OCI-LY7 (cell line): ENCODE data around the gene OTOP3. TPM values are rescaled to one million over a fixed set of nuclear protein-coding genes. Genes with fewer than 3 reads are reported as not detected.

Source experiments
- BruUV-seq: library from RNA; stranded (reverse); fragments of 400-500 nt; replicated peaks from 2 replicates; lab custom pipeline; 2021; lab: Mats Ljungman, UMichigan
- CTCF ChIA-PET: fragments of 300-600 bp; sonication (Branson Sonifier 250); formaldehyde crosslinking; loops from one replicate; lab custom pipeline; 2022; ENCODE audit warnings: antibody characterized with exemption; ENCODE audit not compliant: unreplicated experiment; lab: Charles Lee
- POLR2A ChIA-PET: fragments of 300-600 bp; sonication (Branson Sonifier 250); formaldehyde crosslinking; loops from one replicate; lab custom pipeline; 2022; ENCODE audit warnings: antibody characterized with exemption; lab: Charles Lee
- DNase-seq: peaks from one replicate; pipeline ENCODE4 v3.0.0-alpha.2; 2015; ENCODE audit warnings: low spot score
- H2AFZ ChIP-seq: fragments of 200-600 bp; sonication (generic), shearing (Covaris generic); 2 replicates; pipeline ENCODE4 v1.6.1; 2014; ENCODE audit warnings: mild to moderate bottlenecking, antibody characterized with exemption, low read length, moderate library complexity
- H3K27ac ChIP-seq: fragments of 200-600 bp; sonication (generic); 2 replicates; pipeline ENCODE4 v1.5.1; 2014; ENCODE audit warnings: mixed run types, low read depth, mild to moderate bottlenecking, moderate library complexity, low read length, inconsistent platforms; ENCODE audit not compliant: poor library complexity, severe bottlenecking
- H3K36me3 ChIP-seq: fragments of 200-600 bp; sonication (generic); 2 replicates; pipeline ENCODE4 v1.6.1; 2014; ENCODE audit warnings: mild to moderate bottlenecking, antibody characterized with exemption, low read length, moderate library complexity, mixed read lengths; ENCODE audit not compliant: insufficient read depth
- H3K4me1 ChIP-seq: fragments of 200-600 bp; sonication (generic); 2 replicates; pipeline ENCODE4 v1.5.1; 2014; ENCODE audit warnings: mild to moderate bottlenecking, low read length; ENCODE audit not compliant: insufficient read depth, poor library complexity, severe bottlenecking
- H3K4me2 ChIP-seq: fragments of 200-600 bp; sonication (generic); 2 replicates; pipeline ENCODE4 v1.6.1; 2014; ENCODE audit warnings: mild to moderate bottlenecking, low read length
- H3K4me3 ChIP-seq: fragments of 200-600 bp; sonication (generic); 2 replicates; pipeline ENCODE4 v1.5.1; 2014; ENCODE audit warnings: mild to moderate bottlenecking, low read depth, low read length; ENCODE audit not compliant: poor library complexity, severe bottlenecking
- H3K79me2 ChIP-seq: fragments of 200-600 bp; sonication (generic); 2 replicates; pipeline ENCODE4 v1.6.1; 2016; ENCODE audit warnings: low read depth, mild to moderate bottlenecking, low read length, moderate library complexity, mixed read lengths; ENCODE audit not compliant: insufficient read depth
- H3K9me2 ChIP-seq: fragments of 200-600 bp; sonication (generic); 2 replicates; pipeline ENCODE4 v1.6.1; 2016; ENCODE audit warnings: mild to moderate bottlenecking, low read length, mixed read lengths; ENCODE audit not compliant: insufficient read depth
- H3K9me3 ChIP-seq: fragments of 200-600 bp; sonication (generic); 2 replicates; pipeline ENCODE4 v1.6.1; 2014; ENCODE audit warnings: mild to moderate bottlenecking, mixed run types, low read length, mixed read lengths
- H4K20me1 ChIP-seq: fragments of 200-600 bp; sonication (generic); 2 replicates; pipeline ENCODE4 v1.6.1; 2014; ENCODE audit warnings: mild to moderate bottlenecking, antibody characterized with exemption, low read length, moderate library complexity, mixed read lengths; ENCODE audit not compliant: insufficient read depth
- CTCF ChIP-seq: fragments of 200-600 bp; sonication (generic); conservative IDR thresholded peaks from 2 replicates; pipeline ENCODE4 v1.5.1; 2014; ENCODE audit warnings: mild to moderate bottlenecking, antibody characterized with exemption, low read length, moderate library complexity, mixed read lengths
- EZH2phosphoT487 ChIP-seq: fragments of 200-600 bp; sonication (generic); IDR thresholded peaks from 2 replicates; pipeline ENCODE4 v1.6.1; 2018; ENCODE audit warnings: low read depth, borderline replicate concordance, mild to moderate bottlenecking, mixed run types, antibody characterized with exemption, low read length, moderate library complexity, mixed read lengths
- intact Hi-C: fragments of 100-400 bp; cut with micrococcal nuclease; formaldehyde crosslinking; loops from one replicate; pipeline ENCODE4 v1.10.0; 2022; ENCODE audit not compliant: unreplicated experiment
- total RNA-seq, 2 experiments: library from RNA; depleted of rRNA in 1 of 2; stranded (reverse); fragments of >200 nt in 1 of 2; shearing (Covaris generic) in 1 of 2; gene quantifications; 2 replicates each; pipeline ENCODE4 v1.2.3, GENCODE V29; 2014 to 2022

The OTOP3 gene
- total RNA-seq, 2 experiments from 2014 or later: not detected

DNA sequence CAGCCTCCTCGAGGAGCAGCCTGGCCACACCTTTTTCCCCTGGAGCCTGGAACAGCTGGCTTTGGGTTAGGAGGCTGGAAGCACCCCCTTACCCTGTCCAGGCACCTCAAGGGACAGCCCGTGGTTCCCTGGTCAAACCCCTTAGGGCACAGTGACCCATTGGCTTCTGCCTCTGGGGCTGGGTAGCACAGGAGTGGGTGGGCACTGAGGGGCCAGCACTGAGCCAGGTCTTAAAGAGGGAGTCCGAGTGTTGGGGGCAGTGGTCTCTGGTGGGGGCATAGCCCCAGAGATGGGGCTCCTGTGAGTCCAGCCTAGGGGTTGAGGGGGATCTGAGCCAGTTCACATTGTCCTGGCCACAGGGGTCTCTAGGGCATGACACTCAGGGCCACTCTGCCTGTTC is 15.4 kb downstream of the OTOP3 start:
- CTCF ChIA-PET: interaction anchor here (2.2 kb wide), 1 partner anchor 10 kb away, joined by 9 read pairs; no protein-coding TSS in a partner anchor
- no peak overlapping the region for H3K4me2 ChIP-seq
- no peaks in the 10 kb centered on the region for H3K36me3 ChIP-seq
- no peak for DNase-seq
- H3K4me1 ChIP-seq: no peaks in the 10 kb centered on the region
- no peaks in the 10 kb centered on the region for H4K20me1 ChIP-seq
- BruUV-seq: no TSS peak
- H2AFZ ChIP-seq: no peak overlapping the region
- no peaks in the 10 kb centered on the region for H3K9me2 ChIP-seq
- H3K9me3 ChIP-seq: no peaks in the 10 kb centered on the region
- POLR2A ChIA-PET: interaction anchor here (0.6 kb wide), 1 partner anchor 176 kb away, joined by 3 read pairs; no protein-coding TSS in a partner anchor
- no peak overlapping the region for H3K27ac ChIP-seq
- H3K79me2 ChIP-seq: no peaks in the 10 kb centered on the region
- no peak for TF ChIP-seq EZH2phosphoT487
- TF ChIP-seq CTCF: no peak
- H3K4me3 ChIP-seq: no peak overlapping the region
- intact Hi-C loops: no loop called here

GRCh38 chr17:74951680-74952421 is 16.2 kb downstream of the OTOP3 start:
- Histone ChIP-seq H4K20me1 (no peaks in the 10 kb centered on the region), H3K4me1 (no peaks in the 10 kb centered on the region), H3K4me3 (no peak overlapping the region), H3K9me2 (no peaks in the 10 kb centered on the region), H3K9me3 (no peaks in the 10 kb centered on the region), H2AFZ (no peak overlapping the region), H3K36me3 (no peaks in the 10 kb centered on the region), H3K79me2 (no peaks in the 10 kb centered on the region), H3K27ac (no peak overlapping the region), H3K4me2 (no peak overlapping the region)
- ChIA-PET POLR2A (no interaction called here), CTCF (no interaction called here)
- no peak for DNase-seq
- TF ChIP-seq CTCF: no peak
- no peak for TF ChIP-seq EZH2phosphoT487
- no TSS peak for BruUV-seq
- intact Hi-C loops: no loop called here
